Measurements from ENCODE around the gene EPS15.

DNA sequence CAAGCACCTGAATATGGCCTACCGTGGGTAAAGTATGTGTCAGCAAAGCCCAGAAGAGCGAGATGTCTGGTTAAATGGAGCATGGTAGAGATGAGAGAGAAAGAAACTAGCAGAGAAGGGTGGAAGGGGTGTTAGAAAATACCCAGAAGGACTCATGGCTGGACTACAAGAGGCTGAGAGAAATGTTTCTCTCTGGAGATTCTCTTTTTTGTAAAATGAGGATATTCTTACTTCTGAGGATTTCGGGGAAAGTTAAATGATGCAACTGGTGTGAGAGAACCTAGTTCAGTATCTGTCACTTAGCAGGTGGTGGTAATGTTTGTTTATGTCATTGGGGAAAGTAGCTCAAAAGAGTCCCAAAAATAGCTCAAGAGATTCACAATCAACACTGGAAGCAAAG lies 7.2 kb upstream of the EPS15 start:
- TF ChIP-seq POLR2AphosphoS5 (IDR thresholded peaks at IDR 0.05): no peak
- TF ChIP-seq, protein P1, sequence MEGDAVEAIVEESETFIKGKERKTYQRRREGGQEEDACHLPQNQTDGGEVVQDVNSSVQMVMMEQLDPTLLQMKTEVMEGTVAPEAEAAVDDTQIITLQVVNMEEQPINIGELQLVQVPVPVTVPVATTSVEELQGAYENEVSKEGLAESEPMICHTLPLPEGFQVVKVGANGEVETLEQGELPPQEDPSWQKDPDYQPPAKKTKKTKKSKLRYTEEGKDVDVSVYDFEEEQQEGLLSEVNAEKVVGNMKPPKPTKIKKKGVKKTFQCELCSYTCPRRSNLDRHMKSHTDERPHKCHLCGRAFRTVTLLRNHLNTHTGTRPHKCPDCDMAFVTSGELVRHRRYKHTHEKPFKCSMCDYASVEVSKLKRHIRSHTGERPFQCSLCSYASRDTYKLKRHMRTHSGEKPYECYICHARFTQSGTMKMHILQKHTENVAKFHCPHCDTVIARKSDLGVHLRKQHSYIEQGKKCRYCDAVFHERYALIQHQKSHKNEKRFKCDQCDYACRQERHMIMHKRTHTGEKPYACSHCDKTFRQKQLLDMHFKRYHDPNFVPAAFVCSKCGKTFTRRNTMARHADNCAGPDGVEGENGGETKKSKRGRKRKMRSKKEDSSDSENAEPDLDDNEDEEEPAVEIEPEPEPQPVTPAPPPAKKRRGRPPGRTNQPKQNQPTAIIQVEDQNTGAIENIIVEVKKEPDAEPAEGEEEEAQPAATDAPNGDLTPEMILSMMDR (IDR thresholded peaks at IDR 0.05): no peak
- no peak for TF ChIP-seq POLR2A (IDR thresholded peaks at IDR 0.05)
- TF ChIP-seq EP300 (IDR thresholded peaks at IDR 0.05): no peak

Data from gastroesophageal sphincter (tissue), 3 donors.